ENCODE data around the gene TTLL5.

The TTLL5 gene

GRCh38 chr14:75732888-75733287, 71.8 kb downstream of the TTLL5 start:
- Histone ChIP-seq H3K9me2 (replicated peaks; ENCODE audit: control insufficient read depth, low read length) (no peaks in the 10 kb centered on the region), H3K4me2 (ENCODE audit: low read length) (no peak overlapping the region), H3K27ac (ENCODE audit: low read depth, low read length) (no peak overlapping the region), H3K27me3 (ENCODE audit: control insufficient read depth, low read length) (no peaks in the 10 kb centered on the region), H3K79me2 (ENCODE audit: control insufficient read depth, low read length) (no peaks in the 10 kb centered on the region), H3K4me1 (ENCODE audit: control insufficient read depth, low read length) (no peaks in the 10 kb centered on the region), H3K36me3 (ENCODE audit: control insufficient read depth, low read length) (peaks cover 15% of the 10 kb centered on the region), H3K4me3 (ENCODE audit: low read length) (no peak overlapping the region), H4K20me1 (ENCODE audit: control insufficient read depth, insufficient read depth, low read depth, low read length) (no peaks in the 10 kb centered on the region), H3F3A (ENCODE audit: control insufficient read depth, insufficient read depth) (no peaks in the 10 kb centered on the region), H3K9me3 (ENCODE audit: control insufficient read depth, insufficient read depth, low read length) (no peaks in the 10 kb centered on the region)
- TF ChIP-seq EZH2phosphoT487 (IDR thresholded peaks at IDR 0.05; ENCODE audit: borderline replicate concordance, low read length) = no peak
- no peak for TF ChIP-seq CTCF (IDR thresholded peaks at IDR 0.05; ENCODE audit: low read depth, low read length, poor library complexity, severe bottlenecking)

- Histone ChIP-seq H3K27ac (ENCODE audit: low read depth, low read length) (no peak overlapping the region), H3K4me3 (ENCODE audit: low read length) (no peak overlapping the region), H3F3A (ENCODE audit: control insufficient read depth, insufficient read depth) (no peaks in the 10 kb centered on the region), H3K36me3 (ENCODE audit: control insufficient read depth, low read length) (peaks cover 17% of the 10 kb centered on the region), H3K4me1 (ENCODE audit: control insufficient read depth, low read length) (no peaks in the 10 kb centered on the region), H3K9me3 (ENCODE audit: control insufficient read depth, insufficient read depth, low read length) (no peaks in the 10 kb centered on the region), H3K79me2 (ENCODE audit: control insufficient read depth, low read length) (no peaks in the 10 kb centered on the region), H4K20me1 (ENCODE audit: control insufficient read depth, insufficient read depth, low read depth, low read length) (no peaks in the 10 kb centered on the region), H3K27me3 (ENCODE audit: control insufficient read depth, low read length) (no peaks in the 10 kb centered on the region), H3K4me2 (ENCODE audit: low read length) (no peak overlapping the region), H3K9me2 (replicated peaks; ENCODE audit: control insufficient read depth, low read length) (no peaks in the 10 kb centered on the region)
- TF ChIP-seq EZH2phosphoT487 (IDR thresholded peaks at IDR 0.05; ENCODE audit: borderline replicate concordance, low read length) = no peak
- TF ChIP-seq CTCF (IDR thresholded peaks at IDR 0.05; ENCODE audit: low read depth, low read length, poor library complexity, severe bottlenecking) = no peak
Measured at GRCh38 chr14:75734854-75735253, 73.8 kb downstream of the TTLL5 start.

- H3K4me1 ChIP-seq (ENCODE audit: control insufficient read depth, low read length) = no peaks in the 10 kb centered on the region
- no peaks in the 10 kb centered on the region for H3K9me3 ChIP-seq (ENCODE audit: control insufficient read depth, insufficient read depth, low read length)
- H3K4me2 ChIP-seq (ENCODE audit: low read length) = no peak overlapping the region
- no peak overlapping the region for H3K4me3 ChIP-seq (ENCODE audit: low read length)
- no peak overlapping the region for H3K27ac ChIP-seq (ENCODE audit: low read depth, low read length)
- H3K9me2 ChIP-seq (replicated peaks; ENCODE audit: control insufficient read depth, low read length) = no peaks in the 10 kb centered on the region
- H3K27me3 ChIP-seq (ENCODE audit: control insufficient read depth, low read length) = no peaks in the 10 kb centered on the region
- TF ChIP-seq EZH2phosphoT487 (IDR thresholded peaks at IDR 0.05; ENCODE audit: borderline replicate concordance, low read length) (no peak), CTCF (IDR thresholded peaks at IDR 0.05; ENCODE audit: low read depth, low read length, poor library complexity, severe bottlenecking) (no peak)
- H3F3A ChIP-seq (ENCODE audit: control insufficient read depth, insufficient read depth) = no peaks in the 10 kb centered on the region
- H3K79me2 ChIP-seq (ENCODE audit: control insufficient read depth, low read length) = no peaks in the 10 kb centered on the region
- peaks cover 17% of the 10 kb centered on the region for H3K36me3 ChIP-seq (ENCODE audit: control insufficient read depth, low read length)
- no peaks in the 10 kb centered on the region for H4K20me1 ChIP-seq (ENCODE audit: control insufficient read depth, insufficient read depth, low read depth, low read length)
Measured at GRCh38 chr14:75736845-75737485, 75.9 kb downstream of the TTLL5 start.

Measured in DOHH2 (cell line).